ENCODE results near the gene IQGAP2. TPM values are rescaled to one million over a fixed set of nuclear protein-coding genes. Genes with fewer than 3 reads are reported as not detected.
A peak's percentile ranks its signal among the peaks of the same experiment; 100 is the strongest.

Gene IQGAP2
- total and polyA plus RNA-seq, 2 donors = 20.7 to 33.3 TPM

- H3K27ac ChIP-seq (ENCODE audit: low read depth in 1 of 2, low read length in 1 of 2) = no peak overlapping the region
- peaks cover 0 to 28% of the 10 kb centered on the region in 2 donors for H3K4me1 ChIP-seq (ENCODE audit: control insufficient read depth in 2 of 2, insufficient read depth in 2 of 2, low read length in 2 of 2)
- WGBS = 93% methylated on average over 4 of the region's 4 CpGs
- H3K4me3 ChIP-seq (ENCODE audit: low read length in 2 of 2) = no peak overlapping the region
- no peaks in the 10 kb centered on the region for H3K9me3 ChIP-seq (ENCODE audit: control insufficient read depth in 2 of 2, insufficient read depth in 1 of 2, low read length in 1 of 2)
- H3K36me3 ChIP-seq (ENCODE audit: control insufficient read depth in 2 of 2, insufficient read depth in 2 of 2, low read length in 1 of 2) = no peaks in the 10 kb centered on the region
- DNase-seq (ENCODE audit: low read depth in 6 of 9, low spot score in 9 of 9) = no peak
- H3K27me3 ChIP-seq (ENCODE audit: control insufficient read depth in 2 of 2, insufficient read depth in 1 of 2, low read length in 1 of 2) = no peaks in the 10 kb centered on the region
Observed at GRCh38 chr5:76383126-76383832, 19.8 kb upstream of the IQGAP2 start.

- Histone ChIP-seq H3K4me1 (ENCODE audit: control insufficient read depth in 2 of 2, insufficient read depth in 2 of 2, low read length in 2 of 2) (peaks cover 0 to 25% of the 10 kb centered on the region in 2 donors), H3K27me3 (ENCODE audit: control insufficient read depth in 2 of 2, insufficient read depth in 1 of 2, low read length in 1 of 2) (no peaks in the 10 kb centered on the region), H3K27ac (ENCODE audit: low read depth in 1 of 2, low read length in 1 of 2) (no peak overlapping the region), H3K4me3 (ENCODE audit: low read length in 2 of 2) (no peak overlapping the region), H3K36me3 (ENCODE audit: control insufficient read depth in 2 of 2, insufficient read depth in 2 of 2, low read length in 1 of 2) (no peaks in the 10 kb centered on the region), H3K9me3 (ENCODE audit: control insufficient read depth in 2 of 2, insufficient read depth in 1 of 2, low read length in 1 of 2) (no peaks in the 10 kb centered on the region)
- DNase-seq (ENCODE audit: low read depth in 6 of 9, low spot score in 9 of 9) = no peak
- WGBS = 11% methylated on average over 4 of the region's 4 CpGs
Observed at GRCh38 chr5:76384189-76384588, 18.9 kb upstream of the IQGAP2 start.

GRCh38 chr5:76384705-76385104 is 18.4 kb upstream of the IQGAP2 start:
- peaks cover 0 to 24% of the 10 kb centered on the region in 2 donors for H3K4me1 ChIP-seq (ENCODE audit: control insufficient read depth in 2 of 2, insufficient read depth in 2 of 2, low read length in 2 of 2)
- no peaks in the 10 kb centered on the region for H3K27me3 ChIP-seq (ENCODE audit: control insufficient read depth in 2 of 2, insufficient read depth in 1 of 2, low read length in 1 of 2)
- no peak overlapping the region for H3K4me3 ChIP-seq (ENCODE audit: low read length in 2 of 2)
- H3K27ac ChIP-seq (ENCODE audit: low read depth in 1 of 2, low read length in 1 of 2) = no peak overlapping the region
- no peaks in the 10 kb centered on the region for H3K36me3 ChIP-seq (ENCODE audit: control insufficient read depth in 2 of 2, insufficient read depth in 2 of 2, low read length in 1 of 2)
- H3K9me3 ChIP-seq (ENCODE audit: control insufficient read depth in 2 of 2, insufficient read depth in 1 of 2, low read length in 1 of 2) = no peaks in the 10 kb centered on the region
- DNase-seq (ENCODE audit: low read depth in 6 of 9, low spot score in 9 of 9) = peak in 2 of 9 donors; percentile 36 to 62
- WGBS = 48% methylated on average over 3 of the region's 3 CpGs

GRCh38 chr5:76385540-76385939 is 17.5 kb upstream of the IQGAP2 start:
- Histone ChIP-seq H3K27me3 (ENCODE audit: control insufficient read depth in 2 of 2, insufficient read depth in 1 of 2, low read length in 1 of 2) (no peaks in the 10 kb centered on the region), H3K4me1 (ENCODE audit: control insufficient read depth in 2 of 2, insufficient read depth in 2 of 2, low read length in 2 of 2) (peaks cover 2 to 27% of the 10 kb centered on the region in 2 donors), H3K4me3 (ENCODE audit: low read length in 2 of 2) (no peak overlapping the region), H3K27ac (ENCODE audit: low read depth in 1 of 2, low read length in 1 of 2) (no peak overlapping the region), H3K9me3 (ENCODE audit: control insufficient read depth in 2 of 2, insufficient read depth in 1 of 2, low read length in 1 of 2) (no peaks in the 10 kb centered on the region), H3K36me3 (ENCODE audit: control insufficient read depth in 2 of 2, insufficient read depth in 2 of 2, low read length in 1 of 2) (no peaks in the 10 kb centered on the region)
- 96% methylated on average over 5 of the region's 5 CpGs for WGBS
- DNase-seq (ENCODE audit: low read depth in 6 of 9, low spot score in 9 of 9) = no peak

- no peak overlapping the region for H3K27ac ChIP-seq (ENCODE audit: low read depth in 1 of 2, low read length in 1 of 2)
- no peaks in the 10 kb centered on the region for H3K9me3 ChIP-seq (ENCODE audit: control insufficient read depth in 2 of 2, insufficient read depth in 1 of 2, low read length in 1 of 2)
- WGBS = 92% methylated on average over 5 of the region's 5 CpGs
Observed at GRCh38 chr5:76386360-76386759, 16.7 kb upstream of the IQGAP2 start.

GRCh38 chr5:76388236-76388635 is 14.8 kb upstream of the IQGAP2 start:
- 94% methylated on average over 1 of the region's 1 CpG for WGBS
- H3K36me3 ChIP-seq (ENCODE audit: control insufficient read depth in 2 of 2, insufficient read depth in 2 of 2, low read length in 1 of 2) = no peaks in the 10 kb centered on the region
- H3K4me3 ChIP-seq (ENCODE audit: low read length in 2 of 2) = no peak overlapping the region
- H3K4me1 ChIP-seq (ENCODE audit: control insufficient read depth in 2 of 2, insufficient read depth in 2 of 2, low read length in 2 of 2) = peaks cover 5 to 36% of the 10 kb centered on the region in 2 donors
- no peaks in the 10 kb centered on the region for H3K9me3 ChIP-seq (ENCODE audit: control insufficient read depth in 2 of 2, insufficient read depth in 1 of 2, low read length in 1 of 2)
- DNase-seq (ENCODE audit: low read depth in 6 of 9, low spot score in 9 of 9) = no peak
- H3K27me3 ChIP-seq (ENCODE audit: control insufficient read depth in 2 of 2, insufficient read depth in 1 of 2, low read length in 1 of 2) = no peaks in the 10 kb centered on the region
- no peak overlapping the region for H3K27ac ChIP-seq (ENCODE audit: low read depth in 1 of 2, low read length in 1 of 2)

More at GRCh38 chr5:76386360-76386759, 16.7 kb upstream of the IQGAP2 start:
- Histone ChIP-seq H3K4me3 (ENCODE audit: low read length in 2 of 2) (no peak overlapping the region), H3K27me3 (ENCODE audit: control insufficient read depth in 2 of 2, insufficient read depth in 1 of 2, low read length in 1 of 2) (no peaks in the 10 kb centered on the region), H3K4me1 (ENCODE audit: control insufficient read depth in 2 of 2, insufficient read depth in 2 of 2, low read length in 2 of 2) (peaks cover 5 to 34% of the 10 kb centered on the region in 2 donors), H3K36me3 (ENCODE audit: control insufficient read depth in 2 of 2, insufficient read depth in 2 of 2, low read length in 1 of 2) (no peaks in the 10 kb centered on the region)
- no peak for DNase-seq (ENCODE audit: low read depth in 6 of 9, low spot score in 9 of 9)

- no peaks in the 10 kb centered on the region for H3K27me3 ChIP-seq (ENCODE audit: control insufficient read depth in 2 of 2, insufficient read depth in 1 of 2, low read length in 1 of 2)
- H3K36me3 ChIP-seq (ENCODE audit: control insufficient read depth in 2 of 2, insufficient read depth in 2 of 2, low read length in 1 of 2) = no peaks in the 10 kb centered on the region
- DNase-seq (ENCODE audit: low read depth in 6 of 9, low spot score in 9 of 9) = no peak
- H3K4me3 ChIP-seq (ENCODE audit: low read length in 2 of 2) = no peak overlapping the region
- H3K4me1 ChIP-seq (ENCODE audit: control insufficient read depth in 2 of 2, insufficient read depth in 2 of 2, low read length in 2 of 2) = peaks cover 5 to 39% of the 10 kb centered on the region in 2 donors
- H3K27ac ChIP-seq (ENCODE audit: low read depth in 1 of 2, low read length in 1 of 2) = no peak overlapping the region
- H3K9me3 ChIP-seq (ENCODE audit: control insufficient read depth in 2 of 2, insufficient read depth in 1 of 2, low read length in 1 of 2) = no peaks in the 10 kb centered on the region
- WGBS = 95% methylated on average over 11 of the region's 11 CpGs
Observed at GRCh38 chr5:76388791-76389512, 14.1 kb upstream of the IQGAP2 start.

- WGBS = 94% methylated on average over 13 of the region's 13 CpGs
Observed at GRCh38 chr5:76389513-76390154, 13.5 kb upstream of the IQGAP2 start.

GRCh38 chr5:76391014-76391413 is 12.1 kb upstream of the IQGAP2 start:
- Histone ChIP-seq H3K4me1 (ENCODE audit: control insufficient read depth in 2 of 2, insufficient read depth in 2 of 2, low read length in 2 of 2) (peaks cover 5 to 35% of the 10 kb centered on the region in 2 donors), H3K4me3 (ENCODE audit: low read length in 2 of 2) (no peak overlapping the region), H3K36me3 (ENCODE audit: control insufficient read depth in 2 of 2, insufficient read depth in 2 of 2, low read length in 1 of 2) (no peaks in the 10 kb centered on the region), H3K27me3 (ENCODE audit: control insufficient read depth in 2 of 2, insufficient read depth in 1 of 2, low read length in 1 of 2) (no peaks in the 10 kb centered on the region), H3K27ac (ENCODE audit: low read depth in 1 of 2, low read length in 1 of 2) (no peak overlapping the region), H3K9me3 (ENCODE audit: control insufficient read depth in 2 of 2, insufficient read depth in 1 of 2, low read length in 1 of 2) (no peaks in the 10 kb centered on the region)
- WGBS = 21% methylated on average over 9 of the region's 9 CpGs
- DNase-seq (ENCODE audit: low read depth in 6 of 9, low spot score in 9 of 9) = peak in 5 of 9 donors; percentile 38 to 78 (median 46)

More at GRCh38 chr5:76389513-76390154, 13.5 kb upstream of the IQGAP2 start:
- no peak for DNase-seq (ENCODE audit: low read depth in 6 of 9, low spot score in 9 of 9)
- no peak overlapping the region for H3K4me3 ChIP-seq (ENCODE audit: low read length in 2 of 2)
- H3K27ac ChIP-seq (ENCODE audit: low read depth in 1 of 2, low read length in 1 of 2) = no peak overlapping the region
- no peaks in the 10 kb centered on the region for H3K27me3 ChIP-seq (ENCODE audit: control insufficient read depth in 2 of 2, insufficient read depth in 1 of 2, low read length in 1 of 2)
- H3K4me1 ChIP-seq (ENCODE audit: control insufficient read depth in 2 of 2, insufficient read depth in 2 of 2, low read length in 2 of 2) = peaks cover 5 to 38% of the 10 kb centered on the region in 2 donors
- H3K36me3 ChIP-seq (ENCODE audit: control insufficient read depth in 2 of 2, insufficient read depth in 2 of 2, low read length in 1 of 2) = no peaks in the 10 kb centered on the region
- no peaks in the 10 kb centered on the region for H3K9me3 ChIP-seq (ENCODE audit: control insufficient read depth in 2 of 2, insufficient read depth in 1 of 2, low read length in 1 of 2)

All from thymus (tissue), 11 donors.